Fibroblast of peridontal ligament (primary cell): ENCODE data around the gene DLGAP4.

Experiments used
- DNase-seq: peaks from one replicate; pipeline ENCODE4 v3.0.0-alpha.2; 2010; ENCODE audit errors: extremely low read depth

DLGAP4 gene

GRCh38 chr20:36411861-36412454 lies 105.8 kb downstream of the DLGAP4 start:
- DNase-seq = no peak

GRCh38 chr20:36415475-36416002 lies 109.4 kb downstream of the DLGAP4 start:
- no peak for DNase-seq

- no peak for DNase-seq
Observed at GRCh38 chr20:36418711-36419110, 112.6 kb downstream of the DLGAP4 start.

GRCh38 chr20:36421641-36422040 lies 115.5 kb downstream of the DLGAP4 start:
- no peak for DNase-seq

- DNase-seq = no peak
Observed at GRCh38 chr20:36424314-36424713, 118.2 kb downstream of the DLGAP4 start.

GRCh38 chr20:36425166-36425565 lies 119.0 kb downstream of the DLGAP4 start:
- no peak for DNase-seq

- DNase-seq = no peak
Observed at GRCh38 chr20:36431604-36432003, 125.5 kb downstream of the DLGAP4 start.

- DNase-seq = no peak
Observed at GRCh38 chr20:36432096-36432495, 126.0 kb downstream of the DLGAP4 start.

GRCh38 chr20:36434383-36434782 lies 128.2 kb downstream of the DLGAP4 start:
- no peak for DNase-seq

- DNase-seq = no peak
Observed at GRCh38 chr20:36435124-36435523, 129.0 kb downstream of the DLGAP4 start.

- DNase-seq = peak; percentile 28
Observed at GRCh38 chr20:36435592-36436541, 129.7 kb downstream of the DLGAP4 start.

GRCh38 chr20:36439040-36439730 lies 133.0 kb downstream of the DLGAP4 start:
- peak; percentile 47 for DNase-seq

- DNase-seq = no peak
Observed at GRCh38 chr20:36439731-36440072, 133.6 kb downstream of the DLGAP4 start.

GRCh38 chr20:36440370-36441026 lies 134.4 kb downstream of the DLGAP4 start:
- DNase-seq = no peak

GRCh38 chr20:36441027-36441414 lies 134.9 kb downstream of the DLGAP4 start:
- DNase-seq = no peak

- no peak for DNase-seq
Observed at GRCh38 chr20:36441416-36441815, 135.3 kb downstream of the DLGAP4 start.

GRCh38 chr20:36445847-36446246 lies 139.7 kb downstream of the DLGAP4 start:
- DNase-seq = no peak

GRCh38 chr20:36446557-36446956 lies 140.4 kb downstream of the DLGAP4 start:
- no peak for DNase-seq

- DNase-seq = no peak
Observed at GRCh38 chr20:36447101-36447500, 141.0 kb downstream of the DLGAP4 start.

GRCh38 chr20:36449663-36450062 lies 143.5 kb downstream of the DLGAP4 start:
- DNase-seq = no peak

- DNase-seq = no peak
Observed at GRCh38 chr20:36454332-36454697, 148.2 kb downstream of the DLGAP4 start.
